Cerebellar nuclear complex (tissue), 1 donor: Measurements from ENCODE around the gene TTC33.
A peak's percentile ranks its signal among the peaks of the same experiment; 100 is the strongest.
"Not testable (repeated sequence)": the region's sequence is repeated elsewhere in the genome, so short reads cannot be mapped to it uniquely, and the experiment has no call there.

Experiments used
- DNase-seq, 2 experiments: peaks; one replicate each; lab custom pipeline; 2025; lab: John Stamatoyannopoulos, UW

Gene TTC33

DNA sequence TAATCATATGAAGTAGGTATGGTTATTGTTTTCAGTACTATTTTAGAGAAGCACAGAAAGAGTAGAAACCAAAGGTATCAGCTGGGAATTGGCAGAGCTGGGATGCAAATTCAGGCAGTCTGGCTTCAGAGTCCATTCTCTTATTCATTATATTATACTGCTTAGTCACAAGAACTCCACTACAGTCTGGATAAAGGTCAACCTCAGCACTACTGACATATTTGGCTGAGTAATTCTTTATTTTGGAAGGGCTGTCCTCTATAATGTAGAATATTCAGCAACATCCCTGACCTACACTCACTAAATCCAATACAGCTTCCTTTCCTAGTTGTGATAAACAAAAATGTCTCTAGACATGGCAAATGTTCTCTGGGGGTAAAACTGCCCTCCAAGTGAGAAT, 38.5 kb downstream of the TTC33 start:
- DNase-seq = no peak

DNA sequence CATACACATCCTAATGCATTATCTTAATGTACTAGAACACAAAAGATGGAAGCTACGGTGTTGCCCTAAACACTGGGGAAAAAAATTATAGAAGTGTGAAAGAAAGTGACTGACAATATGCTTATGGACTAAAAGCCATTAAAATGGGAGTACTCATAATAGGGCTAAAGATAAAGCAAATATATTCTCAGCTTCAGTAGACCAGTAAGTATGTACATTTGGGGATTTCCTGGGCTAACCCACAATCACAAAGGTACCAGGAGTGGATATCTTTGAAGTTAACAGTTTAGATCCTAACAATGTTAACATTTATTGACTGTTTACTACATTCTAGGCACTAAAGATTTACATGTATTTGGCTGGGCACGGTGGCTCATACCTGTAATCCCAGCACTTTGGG, 39.2 kb downstream of the TTC33 start:
- DNase-seq = no peak

DNA sequence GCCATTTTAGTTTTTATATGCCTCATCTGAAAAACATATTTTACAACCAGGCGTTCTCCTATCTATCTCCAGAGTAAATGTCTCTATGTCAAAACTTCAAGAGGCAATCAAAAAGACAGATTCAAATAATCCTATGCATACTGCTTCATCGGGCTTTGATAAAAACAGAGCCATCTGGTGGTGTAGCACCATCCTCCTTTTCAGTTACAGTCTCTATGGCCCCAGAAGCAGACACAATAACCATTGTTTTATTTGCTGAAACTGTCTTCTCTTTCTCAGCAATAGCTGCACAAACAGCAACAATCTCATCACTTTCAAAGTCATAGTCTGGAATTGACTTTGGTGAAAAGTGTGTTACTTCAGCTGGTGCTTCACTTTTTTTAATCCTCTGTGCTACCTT, 39.8 kb downstream of the TTC33 start:
- DNase-seq = no peak

DNA sequence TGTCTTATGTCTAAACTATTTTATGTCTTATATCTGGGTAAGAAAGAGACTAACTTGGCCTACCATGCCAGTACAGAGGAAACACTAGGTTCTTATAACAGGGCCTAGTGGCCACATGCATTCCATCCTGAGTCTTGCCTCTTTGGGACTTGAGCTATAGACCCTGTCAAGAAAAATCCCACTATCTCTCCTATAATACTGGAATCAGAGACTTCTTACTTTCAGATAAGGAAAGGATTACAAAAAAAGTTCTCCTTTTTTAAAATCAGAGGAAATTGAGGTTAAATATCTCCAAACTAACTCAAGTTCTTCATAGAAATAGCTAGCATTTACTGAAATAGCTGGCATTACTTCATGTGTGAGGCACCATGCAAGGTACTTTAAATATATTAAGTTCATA, 41.8 kb downstream of the TTC33 start:
- DNase-seq = no peak

DNA sequence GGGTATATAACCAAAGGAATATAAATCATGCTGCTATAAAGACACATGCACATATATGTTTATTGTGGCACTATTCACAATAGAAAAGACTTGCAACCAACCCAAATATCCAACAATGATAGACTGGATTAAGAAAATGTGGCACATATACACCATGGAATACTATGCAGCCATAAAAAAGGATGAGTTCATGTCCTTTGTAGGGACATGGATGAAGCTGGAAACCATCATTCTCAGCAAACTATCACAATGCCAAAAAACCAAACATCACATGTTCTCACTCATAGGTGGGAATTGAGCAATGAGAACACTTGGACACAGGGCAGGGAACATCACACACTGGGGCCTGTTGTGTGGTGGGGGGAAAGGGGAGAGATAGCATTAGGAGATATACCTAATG, 45.2 kb downstream of the TTC33 start:
- not testable (repeated sequence) for DNase-seq

DNA sequence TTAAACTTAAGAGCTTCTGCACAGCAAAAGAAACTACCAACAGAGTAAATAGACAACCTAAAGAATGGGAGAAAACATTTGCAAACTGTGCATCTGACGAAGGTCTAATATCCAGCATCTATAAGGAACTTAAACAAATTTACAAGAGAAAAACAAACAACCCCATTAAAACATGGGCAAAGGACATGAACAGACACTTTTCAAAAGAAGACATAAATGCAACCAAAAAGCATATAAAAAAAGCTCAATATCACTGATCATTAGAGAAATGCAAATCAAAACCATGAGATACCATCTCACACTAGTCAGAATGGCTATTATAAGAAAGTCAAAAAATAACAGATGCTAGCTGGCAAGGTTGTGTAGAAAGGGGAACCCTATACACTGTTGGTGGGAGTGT, 50.3 kb downstream of the TTC33 start:
- not testable (repeated sequence) for DNase-seq

DNA sequence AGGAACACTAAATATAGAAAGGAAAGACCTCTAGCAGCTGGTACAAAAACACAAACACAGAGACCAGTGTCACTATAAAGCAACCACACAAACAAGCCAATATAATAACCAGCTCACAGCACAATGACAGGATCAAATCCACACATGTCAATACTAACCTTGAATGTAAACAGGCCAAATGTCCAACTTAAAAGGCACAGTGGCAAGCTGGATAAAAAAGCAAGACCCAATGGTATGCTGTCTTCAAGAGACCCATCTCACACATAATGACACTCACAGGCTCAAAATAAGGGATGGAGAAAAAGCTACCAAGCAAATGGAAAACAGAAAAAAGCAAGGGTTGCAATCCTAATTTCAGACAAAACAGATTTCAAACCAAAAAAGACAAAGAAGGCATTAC, 53.7 kb downstream of the TTC33 start:
- DNase-seq = not testable (repeated sequence)

DNA sequence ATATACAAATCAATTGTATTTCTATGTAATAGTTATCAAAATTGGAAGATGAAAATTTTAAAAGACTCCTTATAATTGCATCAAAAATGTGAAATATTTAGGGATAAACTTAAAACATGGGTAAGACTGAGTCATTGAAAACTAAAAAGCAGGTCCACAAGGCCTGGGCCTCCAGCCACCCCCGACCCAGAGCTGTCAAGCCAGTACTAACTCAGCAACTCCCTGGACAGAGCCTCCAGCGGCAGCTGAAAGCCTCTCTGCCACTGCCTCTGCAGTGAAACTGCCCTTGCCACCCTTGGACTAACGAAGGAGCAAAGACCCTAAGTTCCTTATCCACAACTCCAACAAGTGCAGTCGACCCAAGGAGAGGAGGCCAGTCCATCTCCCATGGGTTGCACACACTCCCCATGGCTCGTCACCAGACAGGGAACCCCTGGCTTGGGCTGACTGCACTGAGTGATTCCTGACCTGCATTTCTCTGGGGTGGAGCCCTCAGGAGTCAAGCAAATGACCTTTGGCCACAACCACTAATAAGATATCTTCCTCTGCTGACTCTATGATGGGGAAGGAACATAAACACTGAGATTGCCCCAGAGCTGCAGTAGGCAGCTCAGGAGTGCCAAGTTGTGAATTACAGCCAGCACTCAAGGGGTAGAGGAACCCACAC, 55.5 kb downstream of the TTC33 start:
- no peak for DNase-seq

DNA sequence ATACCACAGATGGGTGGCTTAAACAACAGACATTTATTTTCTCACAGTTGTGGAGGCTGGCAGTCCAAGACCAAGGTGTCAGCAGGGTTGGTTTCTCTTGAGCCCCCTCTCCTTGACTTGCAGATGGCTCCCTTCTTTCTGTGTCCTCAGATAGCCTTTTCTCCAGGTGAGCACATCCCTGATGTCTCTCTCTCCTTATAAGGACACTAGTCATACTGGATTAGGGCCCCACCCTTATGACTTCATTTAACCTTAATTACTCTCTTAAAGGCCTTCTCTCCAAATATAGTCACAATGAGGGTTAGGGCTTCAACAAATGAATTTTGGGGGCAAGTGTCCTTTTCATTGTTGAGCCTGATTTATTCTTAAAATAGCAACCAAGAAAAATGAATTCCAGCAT, 61.3 kb downstream of the TTC33 start:
- no peak for DNase-seq

DNA sequence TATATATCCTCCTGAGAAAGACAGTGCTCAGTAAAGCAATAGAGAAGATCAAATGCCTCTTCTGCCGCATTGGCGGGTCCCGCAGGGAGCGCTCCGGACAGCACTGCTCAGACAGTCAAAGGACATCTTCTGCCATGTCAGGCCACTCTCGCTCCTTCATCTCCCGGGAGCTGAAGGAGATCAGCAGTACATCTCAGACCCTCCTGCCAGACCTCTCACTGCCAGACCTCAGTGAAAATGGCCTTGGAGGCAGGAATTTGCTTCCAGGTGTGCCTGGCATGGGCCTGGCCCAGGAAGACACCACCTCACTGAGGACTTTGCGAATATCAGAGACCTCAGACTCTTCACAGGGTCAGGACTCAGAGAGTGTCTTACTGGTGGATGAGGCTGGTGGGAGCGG, 63.9 kb downstream of the TTC33 start:
- DNase-seq = no peak

DNA sequence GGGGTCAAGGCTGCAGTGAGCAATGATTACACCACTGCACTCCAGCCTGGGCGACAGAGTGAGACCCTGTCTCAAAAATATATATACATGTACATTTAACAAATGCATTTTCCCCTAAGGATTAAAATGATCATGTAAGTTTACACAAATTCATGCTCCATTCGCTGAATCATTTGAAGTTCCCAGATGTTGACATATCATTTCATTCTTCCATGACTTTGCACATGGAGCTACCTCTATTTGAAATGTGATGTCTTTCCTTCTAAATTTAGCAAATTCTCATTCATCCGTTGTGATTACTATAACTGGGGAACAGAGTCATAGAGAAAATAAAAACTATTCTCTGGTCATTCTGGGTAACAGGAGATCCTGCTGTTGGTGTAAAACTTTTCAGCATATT, 65.5 kb downstream of the TTC33 start:
- DNase-seq = no peak

DNA sequence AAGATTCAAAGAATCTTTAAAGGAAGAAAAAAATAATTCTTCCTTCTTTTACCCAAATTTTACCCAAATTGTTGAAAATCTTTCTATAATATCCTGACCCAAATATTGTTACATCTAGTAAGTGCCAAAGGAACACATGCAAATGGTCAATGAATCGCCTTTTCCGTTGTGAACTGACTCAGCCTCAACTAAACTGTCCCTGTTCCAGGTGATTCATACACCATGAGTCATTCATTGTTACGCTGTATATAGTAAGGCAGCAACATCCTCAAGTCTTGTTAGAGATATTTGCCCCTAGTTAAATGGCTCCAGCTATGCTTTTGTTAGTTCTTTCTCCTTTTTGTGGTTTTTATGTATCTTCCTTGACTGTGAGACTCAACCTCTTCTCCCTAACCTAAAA, 66.3 kb downstream of the TTC33 start:
- no peak for DNase-seq

DNA sequence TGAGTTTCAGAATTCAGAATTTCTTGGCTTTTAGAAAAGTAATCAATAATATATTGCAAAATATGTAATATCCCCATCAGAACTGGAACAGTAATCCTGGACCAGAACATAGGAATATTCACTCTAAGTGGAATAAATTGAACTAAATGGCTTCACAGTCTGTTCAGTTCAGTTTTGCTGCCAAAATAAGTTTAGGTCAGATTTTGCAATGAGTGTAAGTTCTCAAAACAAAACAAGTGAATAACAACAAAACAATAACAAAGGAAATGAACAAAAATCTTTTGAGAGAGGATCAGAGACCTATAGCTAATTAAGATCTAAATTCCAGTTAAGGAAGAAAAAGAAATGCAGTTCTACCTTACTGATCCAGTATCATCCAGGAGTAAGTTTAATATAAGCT, 66.8 kb downstream of the TTC33 start:
- no peak for DNase-seq

DNA sequence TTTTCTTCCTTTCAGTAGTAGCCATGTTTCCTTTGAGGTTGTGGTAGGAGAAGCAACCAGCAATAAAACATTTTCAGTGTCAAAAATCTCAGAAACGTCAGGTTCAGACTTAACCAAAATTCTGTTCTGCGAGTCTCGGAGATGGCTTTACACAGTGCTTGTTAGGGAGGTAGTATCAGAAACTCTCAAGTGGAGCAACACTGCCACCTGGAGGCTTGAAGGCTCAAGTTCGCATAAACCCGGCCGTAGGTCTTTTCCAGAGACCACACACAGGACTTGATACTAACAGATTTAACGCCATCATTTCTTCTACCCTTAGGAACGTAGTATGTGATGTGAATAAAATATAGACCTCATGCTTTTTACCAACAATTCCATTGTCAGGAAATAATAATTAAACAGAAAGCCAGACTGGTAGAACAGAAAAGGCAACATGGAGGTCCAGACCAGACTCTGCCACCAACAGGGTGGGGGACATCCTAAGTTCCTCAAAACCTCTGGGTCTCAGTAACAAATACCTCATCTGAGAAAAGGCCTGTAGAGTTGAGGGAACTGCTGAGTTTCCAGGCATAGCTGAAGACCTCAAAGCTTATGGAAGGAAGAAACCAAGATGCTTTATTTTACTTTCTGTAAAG, 67.5 kb downstream of the TTC33 start:
- DNase-seq = peak in 1 of 2 experiments; percentile 27

DNA sequence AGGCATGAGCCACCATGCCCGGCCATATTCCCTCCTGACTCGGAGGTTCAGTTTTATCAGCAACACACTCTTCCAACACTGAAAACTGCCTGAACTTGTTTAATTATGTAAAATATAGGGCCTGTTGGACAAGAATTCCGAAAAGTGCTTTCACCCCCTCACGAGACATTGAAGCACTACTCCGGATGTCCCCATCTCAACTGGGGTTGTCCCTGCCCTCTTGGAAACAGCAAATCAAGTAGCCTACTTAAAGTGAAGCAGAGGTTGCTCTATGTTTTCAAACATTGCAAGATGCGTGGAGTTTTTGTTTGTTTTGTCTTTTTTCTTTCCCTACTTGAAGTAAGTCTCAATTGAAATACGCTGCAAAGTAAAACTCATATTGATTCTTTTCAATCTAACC, 68.4 kb downstream of the TTC33 start:
- no peak for DNase-seq

DNA sequence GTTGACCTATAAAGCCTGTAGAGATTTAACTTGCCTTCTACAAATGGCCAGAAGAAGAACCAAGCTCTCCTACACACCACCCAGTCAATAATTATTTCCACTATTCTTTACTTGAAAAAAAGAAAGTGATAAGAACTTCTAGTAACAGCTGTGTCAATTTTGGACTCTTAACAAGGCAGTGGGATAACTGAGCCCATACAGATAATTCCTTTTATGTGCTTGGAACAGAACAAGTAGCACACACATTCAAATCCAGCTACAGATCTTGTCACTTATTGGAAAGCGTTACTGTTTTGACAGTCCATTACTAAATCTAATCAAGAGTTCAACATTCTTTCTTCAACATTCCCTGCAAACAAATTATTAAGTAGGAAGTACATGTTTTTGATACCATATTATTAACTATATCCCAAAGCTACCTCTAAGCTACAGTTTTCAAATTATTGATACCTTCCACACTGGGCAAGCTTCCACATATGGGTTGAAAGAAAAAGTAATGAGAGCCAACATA, 69.7 kb downstream of the TTC33 start:
- no peak for DNase-seq

DNA sequence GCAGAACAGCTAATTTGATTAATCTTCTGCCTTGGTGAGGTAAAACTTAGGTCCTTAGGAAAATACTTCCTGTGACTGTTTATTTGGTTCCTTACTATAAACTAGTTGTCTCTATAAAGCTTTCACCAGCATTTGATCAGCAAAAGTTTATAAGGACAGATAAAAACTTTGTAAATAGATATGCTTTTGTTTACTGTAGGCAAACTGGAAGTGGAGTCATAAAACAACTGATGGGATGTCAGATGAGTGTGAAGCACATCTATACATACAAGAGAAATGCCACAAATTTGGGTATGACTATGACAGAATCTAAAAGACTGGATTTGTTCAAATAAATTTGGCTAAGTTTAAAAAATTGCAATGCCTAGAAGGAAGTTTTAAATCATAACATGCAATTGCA, 70.6 kb downstream of the TTC33 start:
- DNase-seq = no peak

DNA sequence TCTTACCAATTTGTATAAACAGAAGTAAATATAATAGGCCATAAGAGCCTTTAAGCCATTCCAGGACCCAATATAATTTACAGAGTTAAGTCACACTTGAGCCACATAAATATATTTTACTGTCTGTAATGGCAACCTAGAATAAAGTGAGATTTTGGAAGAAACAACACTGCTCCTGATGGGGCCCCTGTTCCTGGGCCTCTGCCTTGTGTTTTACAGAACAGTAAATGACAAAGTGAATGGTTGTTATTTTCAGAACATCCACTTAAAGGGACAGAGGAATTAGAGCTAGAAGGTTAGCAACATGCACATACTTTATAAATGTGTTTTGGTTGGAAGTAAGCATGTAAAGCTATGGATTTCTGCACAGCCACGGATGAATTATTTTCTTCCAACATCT, 72.5 kb downstream of the TTC33 start:
- no peak for DNase-seq

DNA sequence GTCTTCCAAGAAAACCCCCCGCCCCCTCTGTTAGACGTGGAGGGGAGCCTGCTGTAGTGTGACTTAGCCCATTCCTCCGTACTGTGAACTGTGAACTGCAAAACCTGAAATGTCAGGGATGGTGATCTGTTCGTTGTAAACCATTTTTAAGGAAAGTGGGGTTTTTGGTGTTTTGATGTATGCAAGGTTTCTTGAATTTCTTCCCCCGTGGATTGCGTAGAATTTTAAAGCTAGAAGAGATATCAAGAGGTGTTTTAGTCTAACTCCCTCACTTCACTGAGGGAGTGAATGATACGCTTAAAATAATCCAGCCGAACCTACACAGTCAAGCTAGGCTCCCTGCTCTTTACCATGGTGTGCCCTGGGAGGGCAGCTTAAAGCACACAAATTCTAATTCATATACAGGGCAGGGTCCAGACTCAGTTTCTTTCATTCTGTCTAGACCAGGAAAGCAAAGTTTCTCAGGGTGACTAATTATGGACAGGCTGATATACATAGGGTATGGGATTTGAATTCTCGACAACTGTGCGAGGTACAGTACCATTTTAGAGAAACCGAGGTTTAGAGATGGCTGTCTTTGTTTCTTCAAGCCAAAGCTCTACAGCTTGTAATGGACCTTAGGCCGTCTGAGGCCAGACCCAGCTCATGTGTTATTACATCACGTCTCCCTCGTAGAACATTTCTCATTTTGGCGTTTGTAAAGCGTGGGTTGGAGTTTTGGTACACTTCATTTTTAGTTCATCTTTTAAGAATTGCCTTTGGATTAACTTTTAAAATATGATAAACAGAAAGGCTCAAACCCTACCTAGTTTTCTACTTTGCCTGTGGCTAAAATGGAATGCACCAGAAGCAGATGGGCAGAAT, 73.4 kb downstream of the TTC33 start:
- no peak for DNase-seq

DNA sequence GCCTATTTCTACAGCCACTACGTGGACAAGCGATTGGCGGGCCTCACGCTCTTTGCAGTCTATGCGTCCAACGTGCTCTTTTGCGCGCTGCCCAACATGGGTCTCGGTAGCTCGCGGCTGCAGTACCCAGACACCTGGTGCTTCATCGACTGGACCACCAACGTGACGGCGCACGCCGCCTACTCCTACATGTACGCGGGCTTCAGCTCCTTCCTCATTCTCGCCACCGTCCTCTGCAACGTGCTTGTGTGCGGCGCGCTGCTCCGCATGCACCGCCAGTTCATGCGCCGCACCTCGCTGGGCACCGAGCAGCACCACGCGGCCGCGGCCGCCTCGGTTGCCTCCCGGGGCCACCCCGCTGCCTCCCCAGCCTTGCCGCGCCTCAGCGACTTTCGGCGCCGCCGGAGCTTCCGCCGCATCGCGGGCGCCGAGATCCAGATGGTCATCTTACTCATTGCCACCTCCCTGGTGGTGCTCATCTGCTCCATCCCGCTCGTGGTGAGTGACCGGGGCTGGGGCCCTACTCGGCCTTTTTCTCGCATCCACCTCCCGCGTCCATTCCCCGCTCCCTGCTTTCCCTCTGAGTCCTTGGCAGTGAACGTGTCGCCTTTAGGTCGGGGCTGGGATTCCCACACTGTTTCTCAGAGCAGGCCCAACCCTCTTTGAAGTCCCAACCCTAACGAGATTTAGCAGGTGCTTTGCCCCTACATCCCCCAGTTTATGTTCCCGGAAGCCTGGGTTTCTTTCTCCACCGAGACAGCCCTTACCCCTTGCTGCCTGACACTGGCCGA, 74.2 kb downstream of the TTC33 start:
- DNase-seq = no peak

DNA sequence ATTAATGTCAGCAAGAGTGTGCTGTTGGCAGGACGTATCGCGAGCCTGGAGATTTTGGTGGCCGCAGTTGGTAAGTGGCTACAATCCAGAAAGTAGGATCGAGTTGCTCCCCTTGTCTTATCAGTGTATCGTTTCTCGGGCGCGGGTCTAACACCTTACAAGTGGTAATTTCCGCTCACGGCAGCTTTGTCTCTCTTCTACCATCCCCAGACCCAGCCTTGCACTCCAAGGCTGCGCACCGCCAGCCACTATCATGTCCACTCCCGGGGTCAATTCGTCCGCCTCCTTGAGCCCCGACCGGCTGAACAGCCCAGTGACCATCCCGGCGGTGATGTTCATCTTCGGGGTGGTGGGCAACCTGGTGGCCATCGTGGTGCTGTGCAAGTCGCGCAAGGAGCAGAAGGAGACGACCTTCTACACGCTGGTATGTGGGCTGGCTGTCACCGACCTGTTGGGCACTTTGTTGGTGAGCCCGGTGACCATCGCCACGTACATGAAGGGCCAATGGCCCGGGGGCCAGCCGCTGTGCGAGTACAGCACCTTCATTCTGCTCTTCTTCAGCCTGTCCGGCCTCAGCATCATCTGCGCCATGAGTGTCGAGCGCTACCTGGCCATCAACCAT, 74.9 kb downstream of the TTC33 start:
- no peak for DNase-seq
